HG03442 (cell line): Measurements from ENCODE around the gene PXMP2.
"Not testable (repeated sequence)": the region's sequence is repeated elsewhere in the genome, so short reads cannot be mapped to it uniquely, and the experiment has no call there.

ENCODE experiments used
- ATAC-seq: cut with Tn5 transposase; IDR thresholded peaks from one replicate; pipeline ENCODE4 v1.9.1; 2021; ENCODE audit warnings: mild to moderate bottlenecking, moderate library complexity; ENCODE audit not compliant: unreplicated experiment

The PXMP2 gene

GRCh38 chr12:132747395-132747794, 60.0 kb downstream of the PXMP2 start:
- no peak for ATAC-seq

GRCh38 chr12:132747896-132748295, 60.5 kb downstream of the PXMP2 start:
- no peak for ATAC-seq

DNA sequence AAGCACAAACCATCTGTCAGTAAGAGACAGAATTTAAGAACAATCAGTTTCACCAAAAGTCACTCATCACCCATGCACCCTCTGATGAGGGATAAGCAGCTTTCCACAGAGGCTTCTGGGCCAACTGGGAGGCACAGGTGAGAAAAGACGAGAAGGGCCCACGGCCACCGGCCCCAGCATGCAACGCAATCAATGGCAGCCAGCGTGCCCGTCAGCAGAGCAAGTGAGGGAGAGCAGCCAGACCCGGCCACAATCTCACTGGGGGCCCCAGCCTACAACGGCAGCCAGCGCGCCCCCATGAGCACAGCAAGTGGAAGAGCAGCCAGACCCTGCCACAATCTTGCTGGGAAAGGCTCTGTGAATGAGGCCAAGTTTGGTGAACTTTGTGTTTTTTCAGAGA, 60.9 kb downstream of the PXMP2 start:
- ATAC-seq, result no peak

GRCh38 chr12:132753670-132754069, 66.3 kb downstream of the PXMP2 start:
- ATAC-seq, result not testable (repeated sequence)

DNA sequence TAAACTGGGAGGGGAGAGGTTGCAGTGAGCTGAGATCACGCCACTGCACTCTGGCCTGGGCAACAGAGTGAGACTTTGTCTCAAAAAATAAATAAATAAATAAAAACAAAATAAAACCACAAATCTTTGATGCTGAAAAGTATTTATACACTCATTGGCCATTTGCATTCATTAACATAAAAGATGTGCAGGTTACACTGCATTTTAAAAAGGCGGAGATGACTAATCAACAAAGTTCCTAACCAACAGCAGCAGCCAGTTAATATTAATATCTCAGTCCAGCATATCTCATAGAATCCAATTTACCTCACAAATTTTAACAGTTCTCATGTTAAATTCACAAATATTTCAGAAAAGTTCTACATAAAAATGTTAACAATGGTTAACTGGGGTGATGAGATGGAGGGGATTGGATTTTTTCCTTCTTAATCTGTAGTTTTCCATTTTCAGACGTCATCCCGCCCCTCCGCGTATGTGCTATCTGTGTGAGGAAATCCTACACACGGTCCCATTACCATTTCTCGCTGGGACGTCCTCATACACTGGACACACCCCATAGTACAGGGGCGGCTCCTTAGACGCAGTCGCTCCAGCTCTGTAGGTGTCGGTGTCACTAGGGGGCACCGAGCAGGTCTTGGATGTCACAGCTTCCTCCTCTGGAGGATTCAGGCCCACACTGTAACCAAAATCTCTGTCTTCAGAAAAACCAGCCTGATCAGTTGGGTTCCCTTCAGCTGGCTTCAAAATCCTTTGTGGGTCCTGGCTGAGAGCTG, 67.0 kb downstream of the PXMP2 start:
- ATAC-seq, result no peak
